Activated naive CD4-positive, alpha-beta T cell treated with anti-CD3 and anti-CD28 coated beads for 36 hours (primary cell): Measurements from ENCODE around the gene DND1. TPM values are rescaled to one million over a fixed set of nuclear protein-coding genes. Genes with fewer than 3 reads are reported as not detected.
A peak's percentile ranks its signal among the peaks of the same experiment; 100 is the strongest.
"Not testable (repeated sequence)": the region's sequence is repeated elsewhere in the genome, so short reads cannot be mapped to it uniquely, and the experiment has no call there.

Experiments
- CTCF ChIA-PET: fragments of 350-600 bp; sonication (Branson Sonifier 250); formaldehyde crosslinking; loops from one replicate; lab custom pipeline; 2021; ENCODE audit warnings: antibody characterized with exemption; lab: Charles Lee
- DNase-seq: peaks from one replicate; pipeline ENCODE4 v3.0.0-alpha.2; 2020
- H3K27ac Mint-ChIP-seq: one replicate; pipeline ENCODE4 v1.8.0; 2021; ENCODE audit warnings: mild to moderate bottlenecking, mixed read lengths
- H3K27me3 Mint-ChIP-seq: one replicate; pipeline ENCODE4 v1.8.0; 2021; ENCODE audit warnings: low read depth, mixed read lengths
- H3K36me3 Mint-ChIP-seq: one replicate; pipeline ENCODE4 v1.8.0; 2021; ENCODE audit warnings: low read depth, mixed read lengths
- H3K4me1 Mint-ChIP-seq: one replicate; pipeline ENCODE4 v1.8.0; 2021; ENCODE audit warnings: low read depth, mixed read lengths
- H3K4me3 Mint-ChIP-seq: one replicate; pipeline ENCODE4 v1.8.0; 2021; ENCODE audit warnings: mild to moderate bottlenecking, moderate library complexity, mixed read lengths
- H3K9me3 Mint-ChIP-seq: one replicate; pipeline ENCODE4 v1.8.0; 2021; ENCODE audit warnings: mixed read lengths
- intact Hi-C: fragments of 100-400 bp; cut with micrococcal nuclease; formaldehyde crosslinking; loops from one replicate; pipeline ENCODE4 v1.15.1; 2023
- total RNA-seq, 2 experiments: library from RNA; stranded (reverse); gene quantifications; one replicate each; pipeline ENCODE4 v1.2.3, GENCODE V29; 2021

The DND1 gene
- total RNA-seq, result 1 to 10 TPM; 1.7 to 1.9 TPM

DNA sequence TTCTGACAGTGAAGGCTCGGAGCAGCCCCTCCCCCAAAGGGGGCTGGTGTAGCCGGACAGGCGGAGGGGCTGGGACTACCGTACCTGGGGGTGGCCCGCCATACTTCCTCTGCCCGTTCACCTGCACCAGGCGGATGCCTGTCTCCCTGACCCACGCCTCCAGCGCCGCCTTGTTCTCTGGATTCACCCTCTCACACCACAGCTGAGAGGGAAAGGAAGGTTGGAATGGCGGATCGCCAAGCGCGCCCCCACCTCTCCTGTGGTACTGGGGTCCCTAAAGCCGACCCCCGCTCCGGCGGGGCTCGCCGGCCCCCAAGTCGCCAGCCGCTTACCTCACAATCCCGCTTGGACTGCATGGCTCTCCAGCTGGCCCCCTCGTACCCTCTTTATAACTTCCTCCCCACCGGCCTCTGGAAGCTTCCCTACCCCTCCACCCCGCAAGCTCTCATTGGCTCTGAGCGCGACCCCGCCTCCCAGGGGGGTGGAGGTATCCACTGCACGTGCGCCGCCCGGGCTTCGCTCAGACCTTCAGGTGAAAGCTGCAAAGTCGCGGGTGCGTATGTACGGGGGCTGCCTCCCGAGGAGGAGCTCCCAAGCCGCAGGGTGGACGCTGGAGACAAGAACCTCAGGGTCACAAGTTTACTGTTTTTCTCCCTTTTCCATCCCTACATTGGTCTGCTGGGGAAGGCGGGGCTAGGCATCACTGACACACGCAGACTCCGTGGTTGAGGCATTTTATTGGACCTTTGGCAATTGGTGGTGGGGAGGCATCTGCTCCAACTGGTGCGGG, at the start of gene DND1:
DND1 (minus strand) TSS at position 390 of the 790 bp plus-strand sequence; CDS start at position 356, 34 bp downstream.
- H3K36me3 Mint-ChIP-seq, result peaks cover 26% of the 10 kb centered on the region
- no peaks in the 10 kb centered on the region for H3K27me3 Mint-ChIP-seq
- CTCF ChIA-PET, result no interaction called here
- DNase-seq, result no peak
- intact Hi-C loops, result no loop called here
- H3K4me3 Mint-ChIP-seq, result no peak within 1 kb of the TSS
- H3K4me1 Mint-ChIP-seq, result peaks cover 4% of the 10 kb centered on the region
- no peaks in the 10 kb centered on the region for H3K9me3 Mint-ChIP-seq
- H3K27ac Mint-ChIP-seq, result no peak within 1 kb of the TSS

DNA sequence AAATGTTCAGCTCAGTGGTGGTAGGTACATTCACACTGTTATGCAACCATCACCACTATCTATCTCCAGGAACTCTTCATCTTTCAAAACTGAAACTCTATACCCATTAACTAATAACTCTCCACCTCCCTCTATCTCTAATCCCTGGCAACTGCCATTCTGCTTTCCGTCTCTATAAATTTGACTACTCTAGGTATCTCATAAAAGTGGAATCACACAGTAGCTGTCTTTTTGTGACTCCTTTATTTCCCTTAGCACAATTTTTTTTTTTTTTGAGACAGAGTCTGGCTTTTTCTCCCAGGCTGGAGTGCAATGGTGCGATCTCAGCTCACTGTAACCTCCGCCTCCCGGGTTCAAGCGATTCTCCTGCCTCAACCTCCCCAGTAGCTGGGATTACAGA, 48.0 kb upstream of the DND1 start:
- intact Hi-C loops, H3K36me3 Mint-ChIP-seq, H3K27ac Mint-ChIP-seq, H3K9me3 Mint-ChIP-seq, DNase-seq, H3K4me3 Mint-ChIP-seq, H3K4me1 Mint-ChIP-seq: not testable (repeated sequence)
- peaks cover 27% of the 10 kb centered on the region for H3K27me3 Mint-ChIP-seq
- CTCF ChIA-PET, result interaction anchor here (0.6 to 1.9 kb wide), 9 partner anchors 10 to 771 kb away, joined by 3 to 7 read pairs (median 5); no protein-coding TSS in a partner anchor

DNA sequence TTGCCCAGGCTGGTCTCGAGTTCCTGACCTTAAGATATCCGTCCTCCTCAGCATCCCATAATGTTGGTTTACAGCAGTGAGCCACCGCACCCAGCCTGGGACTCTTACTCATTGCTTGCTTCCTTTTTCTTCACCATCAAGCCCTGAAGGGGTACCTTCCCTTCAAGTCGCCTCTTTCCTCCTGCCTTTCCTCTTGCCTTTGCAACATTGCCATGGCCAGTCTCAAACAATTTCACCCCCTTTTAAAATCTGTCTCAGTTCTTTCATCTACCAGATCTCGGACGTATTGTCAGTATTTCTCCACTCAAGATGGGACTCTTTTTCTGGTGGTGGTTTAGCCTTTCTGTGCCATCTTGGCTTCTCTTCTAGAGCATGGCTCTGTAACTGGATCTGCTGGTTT, 47.4 kb upstream of the DND1 start:
- H3K4me1 Mint-ChIP-seq, H3K27ac Mint-ChIP-seq, DNase-seq, H3K36me3 Mint-ChIP-seq, H3K4me3 Mint-ChIP-seq, H3K9me3 Mint-ChIP-seq: not testable (repeated sequence)
- peaks cover 21% of the 10 kb centered on the region for H3K27me3 Mint-ChIP-seq
- CTCF ChIA-PET, result interaction anchor here (0.6 to 2.8 kb wide), 10 partner anchors 9 to 478 kb away, joined by 3 to 7 read pairs (median 5); no protein-coding TSS in a partner anchor
- intact Hi-C loops, result loop anchor here (1.0 kb wide), 4 partner anchors 145 to 481 kb away; no protein-coding TSS in a partner anchor

GRCh38 chr5:140718266-140718592, 44.9 kb upstream of the DND1 start:
- H3K27ac Mint-ChIP-seq, result no peak overlapping the region
- H3K27me3 Mint-ChIP-seq, result peaks cover 7% of the 10 kb centered on the region
- H3K9me3 Mint-ChIP-seq, result no peaks in the 10 kb centered on the region
- CTCF ChIA-PET, result interaction anchor here (2.8 kb wide), 1 partner anchor 355 kb away, joined by 6 read pairs; no protein-coding TSS in a partner anchor
- DNase-seq, result no peak
- intact Hi-C loops, result no loop called here
- H3K4me1 Mint-ChIP-seq, result peaks cover 2% of the 10 kb centered on the region
- H3K4me3 Mint-ChIP-seq, result no peak overlapping the region
- H3K36me3 Mint-ChIP-seq, result no peaks in the 10 kb centered on the region

DNA sequence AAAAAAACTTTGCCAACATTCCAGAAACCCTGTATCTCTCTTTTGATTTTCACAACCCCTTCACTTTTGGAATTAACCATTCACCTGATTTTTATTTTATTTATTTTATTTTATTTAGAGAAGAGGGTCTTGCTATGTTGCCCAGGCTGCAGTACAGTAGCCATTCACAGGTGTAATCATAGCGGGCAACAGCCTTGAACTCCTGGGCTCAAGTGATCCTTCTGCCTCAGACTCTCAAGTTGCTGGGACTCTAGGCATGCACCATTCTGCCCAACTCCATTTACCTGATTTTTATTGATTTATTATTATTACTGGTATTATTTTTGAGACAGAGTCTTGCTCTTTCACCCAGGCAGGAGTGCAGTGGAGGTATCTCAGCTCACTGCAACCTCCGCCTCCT, 42.9 kb upstream of the DND1 start:
- intact Hi-C loops, H3K4me3 Mint-ChIP-seq, DNase-seq, H3K27me3 Mint-ChIP-seq, H3K36me3 Mint-ChIP-seq, H3K9me3 Mint-ChIP-seq, CTCF ChIA-PET, H3K27ac Mint-ChIP-seq: not testable (repeated sequence)
- peaks cover 10% of the 10 kb centered on the region for H3K4me1 Mint-ChIP-seq

DNA sequence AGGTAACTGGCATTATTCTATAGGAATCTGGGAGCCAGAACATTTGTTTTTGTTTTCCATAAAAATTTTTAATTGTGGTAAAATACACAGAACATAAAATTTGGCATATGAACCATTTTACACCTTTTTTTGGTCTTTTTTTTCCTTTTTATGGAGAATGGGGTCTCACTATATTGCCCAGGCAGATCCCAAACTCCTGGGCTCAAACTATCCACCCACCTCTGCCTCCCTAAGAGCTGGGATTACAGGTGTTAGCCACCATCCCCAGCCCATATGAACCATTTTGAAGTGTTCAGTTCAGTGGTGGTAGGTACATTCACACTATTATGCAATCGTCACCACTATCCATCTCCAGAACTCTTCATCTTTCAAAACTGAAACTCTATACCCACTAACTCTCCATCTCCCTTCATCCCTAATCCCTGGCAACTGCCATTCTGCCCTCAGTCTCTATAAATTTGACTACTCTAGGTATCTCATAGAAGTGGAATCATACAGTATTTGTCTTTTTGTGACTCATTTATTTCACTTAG, 40.3 kb upstream of the DND1 start:
- Mint-ChIP-seq H3K9me3 (no peaks in the 10 kb centered on the region), H3K27ac (no peak overlapping the region), H3K27me3 (peaks cover 3% of the 10 kb centered on the region), H3K4me3 (no peak overlapping the region), H3K4me1 (peaks cover 18% of the 10 kb centered on the region), H3K36me3 (peaks cover 4% of the 10 kb centered on the region)
- CTCF ChIA-PET, result no interaction called here
- no peak for DNase-seq
- intact Hi-C loops, result no loop called here

GRCh38 chr5:140711794-140712193, 38.4 kb upstream of the DND1 start:
- CTCF ChIA-PET, result interaction anchor here (0.7 to 1.8 kb wide), 6 partner anchors 9 to 365 kb away, joined by 3 to 7 read pairs (median 4); partner anchors contain the start of genes HARS1, HARS2 and HBEGF
- intact Hi-C loops, result loop anchor here (1.0 to 2.0 kb wide), 8 partner anchors 11 to 310 kb away; partner anchors contain the start of genes ANKHD1, HARS1, HARS2 and IK

DNA sequence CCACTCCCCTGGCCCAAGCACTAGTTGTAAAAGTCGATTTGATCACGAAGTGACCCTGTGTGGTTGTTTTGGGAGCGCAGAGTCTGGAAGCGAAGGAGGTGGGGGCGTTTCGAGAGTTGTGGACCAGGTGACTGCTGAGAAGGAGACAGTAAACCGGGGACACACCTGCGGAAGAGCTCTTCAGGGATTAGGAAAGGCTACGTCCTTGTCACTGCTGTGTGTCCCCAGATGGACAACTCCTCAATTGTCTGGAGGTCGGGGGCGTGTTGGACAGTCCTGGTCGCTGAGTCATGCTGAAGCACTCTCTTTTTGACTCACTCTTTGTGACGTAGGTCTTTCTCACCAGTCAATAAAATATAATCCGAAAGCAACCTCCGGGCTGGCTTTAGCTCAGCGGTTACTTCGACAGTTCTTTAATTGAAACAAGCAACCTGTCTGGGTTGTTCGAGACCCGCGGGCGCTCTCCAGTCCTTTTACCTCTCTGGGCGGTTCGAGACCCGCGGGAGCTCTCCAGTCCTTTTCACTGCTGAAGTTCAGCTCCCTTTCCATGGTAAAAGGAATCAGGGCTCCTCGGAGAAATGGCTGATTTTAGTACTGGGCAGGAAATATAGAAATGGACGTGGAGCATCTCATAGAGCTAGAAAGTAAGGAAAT, 37.6 kb upstream of the DND1 start:
- Mint-ChIP-seq H3K36me3 (peaks cover 9% of the 10 kb centered on the region), H3K27me3 (peaks cover 3% of the 10 kb centered on the region), H3K4me3 (peak overlapping the region; percentile 92), H3K4me1 (peaks cover 18% of the 10 kb centered on the region), H3K27ac (peak overlapping the region; percentile 95), H3K9me3 (no peaks in the 10 kb centered on the region)
- peak; percentile 94 for DNase-seq
- CTCF ChIA-PET, result interaction anchor here (0.6 to 1.8 kb wide), 12 partner anchors 9 to 963 kb away, joined by 3 to 7 read pairs (median 4); partner anchors contain the start of genes HARS1, HARS2 and HBEGF
- intact Hi-C loops, result loop anchor here (1.0 to 2.0 kb wide), 8 partner anchors 11 to 310 kb away; partner anchors contain the start of genes ANKHD1, HARS1, HARS2 and IK

More at GRCh38 chr5:140711794-140712193, 38.4 kb upstream of the DND1 start:
- Mint-ChIP-seq H3K4me1 (peaks cover 18% of the 10 kb centered on the region), H3K27me3 (peaks cover 3% of the 10 kb centered on the region), H3K27ac (no peak overlapping the region), H3K4me3 (peak overlapping the region; percentile 92), H3K9me3 (no peaks in the 10 kb centered on the region), H3K36me3 (peaks cover 7% of the 10 kb centered on the region)
- DNase-seq, result no peak

DNA sequence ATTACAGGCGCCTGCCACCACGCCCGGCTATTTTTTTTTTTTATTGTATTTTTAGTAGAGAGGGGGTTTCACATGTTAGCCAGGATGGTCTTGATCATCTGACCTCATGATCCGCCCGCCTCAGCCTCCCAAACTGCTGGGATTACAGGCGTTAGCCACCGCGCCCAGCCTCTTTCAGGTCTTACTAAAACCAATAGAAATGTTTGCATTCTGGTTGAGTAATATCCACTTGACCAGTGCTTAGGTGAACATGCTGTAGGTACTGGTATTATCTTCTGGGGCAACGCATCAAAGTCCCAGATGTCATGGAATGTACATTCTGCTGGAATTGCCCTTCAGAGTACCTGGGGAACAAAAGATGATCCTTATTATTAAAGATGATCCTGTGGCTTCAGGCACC, 35.4 kb upstream of the DND1 start:
- H3K9me3 Mint-ChIP-seq, CTCF ChIA-PET, H3K27me3 Mint-ChIP-seq, H3K27ac Mint-ChIP-seq, H3K4me3 Mint-ChIP-seq, DNase-seq: not testable (repeated sequence)
- peaks cover 22% of the 10 kb centered on the region for H3K36me3 Mint-ChIP-seq
- intact Hi-C loops, result loop anchor here (10.0 kb wide), 1 partner anchor 906 kb away; the partner anchor contains the start of gene DIAPH1
- peaks cover 18% of the 10 kb centered on the region for H3K4me1 Mint-ChIP-seq

- Mint-ChIP-seq H3K4me3 (no peak overlapping the region), H3K27ac (no peak overlapping the region), H3K9me3 (no peaks in the 10 kb centered on the region), H3K27me3 (peaks cover 3% of the 10 kb centered on the region), H3K4me1 (peaks cover 15% of the 10 kb centered on the region), H3K36me3 (peaks cover 27% of the 10 kb centered on the region)
- CTCF ChIA-PET, result no interaction called here
- DNase-seq, result no peak
- intact Hi-C loops, result loop anchor here (10.0 kb wide), 1 partner anchor 907 kb away; the partner anchor contains the start of gene DIAPH1
These were observed 34.4 kb upstream of the DND1 start for GRCh38 chr5:140707812-140708211.

DNA sequence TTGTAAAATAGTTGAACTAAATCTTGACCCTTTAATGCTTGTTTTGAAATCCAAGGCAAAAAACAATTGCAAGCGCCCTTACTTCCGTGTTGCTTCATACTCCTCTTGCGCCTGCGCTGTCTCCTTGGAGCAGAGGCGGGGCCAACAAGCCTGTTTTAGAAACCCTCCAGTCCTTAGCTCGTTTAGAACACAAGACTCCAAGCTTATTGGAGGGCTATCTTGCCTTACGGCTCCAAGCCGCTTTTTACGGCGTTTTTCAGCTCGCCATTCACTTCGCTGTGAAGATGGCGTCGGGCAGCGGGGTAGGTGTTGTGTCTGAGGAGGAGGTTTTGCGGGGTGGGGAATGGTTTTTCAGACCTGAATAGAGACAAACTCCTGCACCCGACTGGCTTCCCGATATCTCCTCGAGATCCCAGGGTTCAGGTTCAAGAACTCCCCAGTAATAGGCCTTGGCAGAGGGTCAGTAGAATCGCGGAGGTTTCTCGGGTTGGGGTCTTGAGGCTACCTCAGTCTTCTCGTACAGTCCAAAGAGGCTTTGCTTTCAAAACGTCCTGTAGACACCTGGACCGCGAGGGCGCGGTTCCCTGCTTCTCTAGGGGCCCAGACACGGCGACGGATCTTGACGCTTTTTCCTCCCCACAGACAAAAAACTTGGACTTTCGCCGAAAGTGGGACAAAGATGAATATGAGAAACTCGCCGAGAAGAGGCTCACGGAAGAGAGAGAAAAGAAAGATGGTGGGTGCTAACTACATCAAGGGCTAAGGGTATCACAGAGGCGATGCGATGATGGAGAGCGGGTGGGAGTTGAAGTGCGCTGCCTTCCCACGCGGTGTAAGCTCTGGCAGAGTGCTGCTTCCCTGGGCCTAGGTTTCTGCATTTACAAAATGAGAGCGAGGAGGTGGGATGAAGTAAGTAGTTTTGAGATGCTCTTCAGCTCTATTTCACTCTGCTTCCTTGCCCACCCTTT, 27.1 kb upstream of the DND1 start, which contains the start of gene ZMAT2:
ZMAT2 (plus strand) TSS at position 271 of the 968 bp plus-strand sequence; CDS start at position 285, 14 bp downstream.
- Mint-ChIP-seq H3K27me3 (no peaks in the 10 kb centered on the region), H3K36me3 (peaks cover 59% of the 10 kb centered on the region), H3K4me1 (peaks cover 24% of the 10 kb centered on the region), H3K9me3 (no peaks in the 10 kb centered on the region), H3K27ac (peak within 1 kb of the TSS; percentile 87), H3K4me3 (peak within 1 kb of the TSS; percentile 97)
- DNase-seq, result peak; percentile 97
- intact Hi-C loops, result loop anchor here (1.0 to 10.0 kb wide), 9 partner anchors 9 to 937 kb away; partner anchors contain the start of genes ANKHD1, DIAPH1, HARS1 and HARS2
- CTCF ChIA-PET, result interaction anchor here (1.4 kb wide), 1 partner anchor 348 kb away, joined by 3 read pairs; no protein-coding TSS in a partner anchor
